ENCODE measurements around the gene CCDC142. TPM values are rescaled to one million over a fixed set of nuclear protein-coding genes. Genes with fewer than 3 reads are reported as not detected.

Gene CCDC142
- total and polyA plus RNA-seq, 2 of the 8 experiments (the other 6 are each of a cell fraction or from before 2014, with no cell fraction given) = 6.0 to 10.7 TPM

DNA sequence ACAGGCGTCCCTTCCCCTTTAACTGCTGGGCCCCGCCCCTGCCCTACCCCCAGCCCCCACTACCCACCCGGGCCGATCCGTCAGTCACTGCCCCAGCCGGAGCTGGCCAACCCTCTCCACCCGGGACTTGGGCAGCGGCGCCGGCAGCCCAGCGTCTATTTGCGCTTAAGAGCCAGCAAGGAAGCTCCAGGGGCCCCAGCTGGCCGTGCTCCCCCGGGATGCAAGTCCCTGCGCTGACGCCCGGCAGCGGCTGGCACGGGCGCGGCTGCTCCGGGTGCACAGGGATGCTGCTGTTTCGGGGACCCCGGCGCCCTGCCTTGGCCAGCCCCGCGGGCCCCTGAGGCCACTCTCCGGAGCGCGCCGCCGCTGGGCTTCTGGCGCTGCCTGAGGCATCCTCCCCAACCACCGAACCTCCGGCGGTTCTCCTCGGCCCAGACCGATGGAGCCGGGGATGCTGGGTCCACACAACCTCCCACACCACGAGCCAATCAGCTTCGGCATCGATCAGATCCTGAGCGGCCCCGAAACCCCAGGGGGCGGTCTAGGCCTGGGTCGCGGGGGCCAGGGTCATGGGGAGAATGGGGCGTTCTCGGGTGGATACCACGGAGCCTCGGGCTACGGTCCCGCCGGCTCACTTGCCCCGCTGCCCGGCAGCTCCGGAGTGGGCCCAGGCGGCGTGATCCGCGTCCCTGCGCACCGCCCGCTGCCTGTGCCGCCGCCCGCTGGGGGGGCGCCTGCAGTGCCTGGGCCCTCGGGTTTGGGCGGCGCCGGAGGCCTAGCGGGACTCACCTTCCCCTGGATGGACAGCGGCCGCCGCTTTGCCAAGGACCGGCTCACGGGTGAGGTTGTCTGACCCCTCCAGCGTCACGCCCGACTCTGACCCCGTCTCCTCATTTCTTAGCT lies 31.8 kb upstream of the CCDC142 start, which contains the start of gene TLX2:
TSS of gene TLX2 (plus strand) at position 83 of the 903 bp plus-strand sequence. CDS start at position 440, 357 bp downstream.
- ChIA-PET CTCF (ENCODE audit: partially characterized antibody) (interaction anchor here (0.5 to 4.2 kb wide), 7 partner anchors 11 to 450 kb away, joined by 3 to 20 read pairs (median 6); partner anchors contain the start of gene DQX1), POLR2A (ENCODE audit: partially characterized antibody) (interaction anchor here (0.6 to 6.7 kb wide), 10 partner anchors 8 to 74 kb away, joined by 3 to 63 read pairs (median 5); partner anchors contain the start of genes AUP1, CCDC142, DQX1 and HTRA2)
- Histone ChIP-seq H3K4me3 (ENCODE audit: extremely low read depth in 1 of 4, insufficient read depth in 2 of 4, low read depth in 3 of 4, low read length in 4 of 4) (peak within 1 kb of the TSS; percentile 20 to 62 (median 28)), H3K18ac (ENCODE audit: extremely low read depth, low read length) (peak within 1 kb of the TSS; percentile 60; the same call in 1 of the 2 replicates), H2BK20ac (ENCODE audit: low read length) (no peak within 1 kb of the TSS), H4K8ac (ENCODE audit: extremely low read depth, insufficient read depth, low read length) (peak within 1 kb of the TSS; percentile 11; the same call in 1 of the 2 replicates), H3K9ac (replicated peaks in 1 of 4; ENCODE audit: extremely low read depth in 1 of 4, low read depth in 3 of 4, low read length in 3 of 4) (no peak within 1 kb of the TSS), H3K23me2 (ENCODE audit: low read depth, low read length) (peaks cover 10% of the 10 kb centered on the region; the same call in 1 of the 2 replicates), H4K20me1 (replicated peaks in 1 of 2; ENCODE audit: control insufficient read depth in 1 of 2, insufficient read depth in 2 of 2, low read length in 2 of 2) (peaks cover 2 to 4% of the 10 kb centered on the region in 2 experiments), H2BK12ac (ENCODE audit: low read depth, low read length) (peak within 1 kb of the TSS; percentile 68; the same call in 1 of the 2 replicates), H4K91ac (replicated peaks; ENCODE audit: insufficient read length, low read length) (no peak within 1 kb of the TSS), H4K5ac (ENCODE audit: insufficient read length, low read depth, low read length) (no peak within 1 kb of the TSS), H3K79me1 (ENCODE audit: low read depth, low read length) (no peaks in the 10 kb centered on the region), H2AK5ac (ENCODE audit: low read depth, low read length) (no peak within 1 kb of the TSS), H3K27ac (ENCODE audit: low read depth, low read length) (no peak within 1 kb of the TSS), H3K23ac (ENCODE audit: insufficient read length) (no peak within 1 kb of the TSS), H3K27me3 (replicated peaks in 1 of 4; ENCODE audit: control insufficient read depth in 3 of 4, extremely low read depth in 1 of 4, insufficient read depth in 3 of 4, low read length in 3 of 4) (peaks cover 81 to 100% (median 96%) of the 10 kb centered on the region in 4 experiments), H3K14ac (ENCODE audit: insufficient read length) (no peak within 1 kb of the TSS), H2BK15ac (ENCODE audit: low read length) (no peak within 1 kb of the TSS), H3K36me3 (ENCODE audit: control insufficient read depth in 2 of 4, insufficient read depth in 4 of 4, low read length in 3 of 4) (peaks cover 0 to 19% (median 0%) of the 10 kb centered on the region in 4 experiments; a peak in 1 of 8 replicates), H2BK5ac (ENCODE audit: low read depth, low read length) (no peak within 1 kb of the TSS), H3K4me1 (replicated peaks in 1 of 4; ENCODE audit: control insufficient read depth in 3 of 4, insufficient read depth in 4 of 4, low read length in 3 of 4) (peaks cover 0 to 24% (median 10%) of the 10 kb centered on the region in 4 experiments; a peak in 6 of 7 replicates), H2AFZ (ENCODE audit: low read length) (no peak within 1 kb of the TSS), H3K9me3 (ENCODE audit: insufficient read depth in 2 of 2, low read depth in 1 of 2, low read length in 1 of 2) (peaks cover 7 to 12% of the 10 kb centered on the region in 2 experiments), H2BK120ac (replicated peaks; ENCODE audit: low read depth, low read length) (no peak within 1 kb of the TSS), H3K4me2 (ENCODE audit: insufficient read depth in 1 of 2, low read depth in 2 of 2, low read length in 2 of 2) (peak within 1 kb of the TSS; percentile 63 to 88), H3K56ac (replicated peaks; ENCODE audit: insufficient read length, low read depth, low read length) (no peak within 1 kb of the TSS), H3K79me2 (ENCODE audit: control insufficient read depth in 1 of 2, insufficient read depth in 2 of 2, low read length in 2 of 2) (no peaks in the 10 kb centered on the region), H3K4ac (replicated peaks; ENCODE audit: insufficient read length, low read depth, low read length) (no peak within 1 kb of the TSS)
- DNase-seq (ENCODE audit: low read depth in 1 of 2, low spot score in 2 of 2) (peak in 1 of 2 experiments; percentile 76), FAIRE-seq (no peak)
- WGBS, 2 experiments (ENCODE audit: extremely low coverage in 1 of 2, insufficient coverage in 1 of 2, insufficient read length in 1 of 2, insufficient replicate concordance in 2 of 2, low coverage in 1 of 2, low lambda C conversion rate in 2 of 2, missing lambda C conversion rate in 1 of 2) = 5% methylated on average over 64 of the region's 82 CpGs; no CpG with 5 or more reads in 1 of the 2 experiments
- TF ChIP-seq SAP30 (IDR thresholded peaks at IDR 0.05; ENCODE audit: insufficient read depth, insufficient replicate concordance, low read length) (no peak), NANOG (IDR thresholded peaks at IDR 0.05; ENCODE audit: insufficient read depth, low read depth, low read length, poor library complexity, severe bottlenecking) (no peak), TBP (IDR thresholded peaks at IDR 0.05; ENCODE audit: low read depth, low read length) (no peak)

All from H1 (cell line).